Stimulated activated naive B cell treated with anti-CD40 and anti-IgM and Interleukin-4, amounts not matched to agents 10 μg/mL and 1 μg/mL and 100 μg/mL, for 72 hours (primary cell): ENCODE results near the gene ZNF106.

Source experiments
- ATAC-seq, 2 donors: fragments of 150-1000 bp; cut with Tn5 transposase; replicated peaks; 2 replicates each; pipeline ENCODE4 v1.10.0; 2021; ENCODE audit warnings: moderate library complexity in 1 of 2
- DNase-seq: peaks from one replicate; pipeline ENCODE4 v3.0.0; 2021
- H3K27ac Mint-ChIP-seq: one replicate; pipeline ENCODE4 v1.8.0; 2022; ENCODE audit warnings: mild to moderate bottlenecking, mixed read lengths
- H3K27me3 Mint-ChIP-seq, 2 donors: one replicate each; pipeline ENCODE4 v1.8.0; 2022; ENCODE audit warnings: mixed read lengths in 2 of 2
- H3K36me3 Mint-ChIP-seq, 2 donors: one replicate each; pipeline ENCODE4 v1.8.0; 2022; ENCODE audit warnings: mixed read lengths in 2 of 2, mild to moderate bottlenecking in 1 of 2
- H3K4me1 Mint-ChIP-seq, 2 donors: one replicate each; pipeline ENCODE4 v1.8.0; 2022; ENCODE audit warnings: mixed read lengths in 2 of 2, mild to moderate bottlenecking in 1 of 2
- H3K4me3 Mint-ChIP-seq, 2 donors: one replicate each; pipeline ENCODE4 v1.8.0; 2022; ENCODE audit warnings: mild to moderate bottlenecking in 2 of 2, mixed read lengths in 2 of 2, moderate library complexity in 1 of 2
- H3K9me3 Mint-ChIP-seq, 2 donors: one replicate each; pipeline ENCODE4 v1.8.0; 2022; ENCODE audit warnings: mixed read lengths in 2 of 2, mild to moderate bottlenecking in 1 of 2

ZNF106 gene

DNA sequence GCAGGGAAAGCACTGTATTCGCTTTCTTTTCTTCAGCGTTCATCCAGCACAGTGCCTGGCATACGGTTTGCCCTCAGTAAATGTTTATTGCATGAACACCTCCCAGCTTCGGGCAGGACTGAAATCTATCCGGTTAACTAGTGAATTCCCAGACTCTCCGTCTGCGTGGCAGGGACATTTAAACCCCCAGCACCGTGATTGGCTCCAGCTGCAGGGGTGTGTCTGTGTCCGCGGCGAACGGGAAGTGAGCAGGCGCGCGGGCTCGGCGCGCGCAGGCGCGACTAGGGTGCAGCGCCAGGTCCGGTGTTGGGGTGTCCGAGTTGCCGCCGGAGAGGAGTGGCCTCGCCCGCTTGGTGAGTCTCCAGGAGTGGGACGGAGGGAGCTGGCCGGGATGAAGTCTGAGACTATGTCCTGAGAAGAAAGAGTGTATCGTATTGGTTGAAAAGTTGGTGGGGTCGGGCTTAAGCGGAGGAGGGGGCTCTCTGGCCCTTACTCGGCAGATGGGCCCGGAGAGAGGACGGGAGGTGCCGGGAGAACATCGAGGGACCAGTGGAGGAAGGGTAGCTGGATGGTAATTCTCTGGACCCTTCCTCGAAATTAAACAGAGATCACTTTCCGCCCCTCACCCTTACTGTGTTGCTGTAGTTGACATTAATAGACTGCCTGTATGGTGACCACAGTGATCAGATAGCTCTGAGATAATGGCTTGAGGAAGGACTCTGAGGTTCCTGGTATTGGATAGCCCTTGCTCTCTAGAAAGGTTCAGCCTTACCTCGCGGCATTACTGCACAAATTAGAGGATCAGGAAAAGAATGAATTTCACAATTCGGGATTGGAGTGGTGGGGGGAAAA, 4.6 kb upstream of the ZNF106 start, which contains the start of gene SNAP23:
TSS of gene SNAP23 (plus strand) at position 274 of the 852 bp plus-strand sequence. CDS start 16,213 bp downstream, outside the sequence.
- Mint-ChIP-seq H3K27ac (peak within 1 kb of the TSS; percentile 95), H3K4me1 (peaks cover 43 to 76% of the 10 kb centered on the region in 2 donors), H3K9me3 (no peaks in the 10 kb centered on the region), H3K27me3 (no peaks in the 10 kb centered on the region), H3K4me3 (peak within 1 kb of the TSS; percentile 93 to 96), H3K36me3 (peaks cover 17 to 22% of the 10 kb centered on the region in 2 donors)
- DNase-seq (peak; percentile 80), ATAC-seq (peak; percentile 95)

DNA sequence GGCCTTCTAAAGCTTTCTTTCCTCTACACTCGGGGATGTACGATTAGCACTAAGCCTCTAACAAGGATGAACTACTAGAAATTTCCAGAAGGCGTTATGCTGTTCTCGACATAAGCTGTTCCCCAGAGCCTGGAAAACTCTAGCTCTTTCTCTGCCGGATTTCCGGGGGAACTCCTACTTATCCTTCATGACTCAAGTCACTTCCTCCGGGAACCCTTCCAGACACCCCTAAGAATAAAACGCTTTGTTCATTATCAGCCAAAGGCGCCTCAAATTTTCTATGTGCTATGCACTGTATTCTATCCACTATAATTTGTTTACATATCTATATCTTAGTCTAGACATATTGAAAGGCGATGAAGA, 4.0 kb upstream of the ZNF106 start:
- H3K4me1 Mint-ChIP-seq = peaks cover 37 to 70% of the 10 kb centered on the region in 2 donors
- DNase-seq (no peak), ATAC-seq (peak; percentile 17 to 21)
- H3K27ac Mint-ChIP-seq = peak overlapping the region; percentile 95
- no peaks in the 10 kb centered on the region for H3K9me3 Mint-ChIP-seq
- peaks cover 17 to 19% of the 10 kb centered on the region in 2 donors for H3K36me3 Mint-ChIP-seq
- H3K4me3 Mint-ChIP-seq = peak overlapping the region; percentile 93 to 96
- H3K27me3 Mint-ChIP-seq = no peaks in the 10 kb centered on the region

DNA sequence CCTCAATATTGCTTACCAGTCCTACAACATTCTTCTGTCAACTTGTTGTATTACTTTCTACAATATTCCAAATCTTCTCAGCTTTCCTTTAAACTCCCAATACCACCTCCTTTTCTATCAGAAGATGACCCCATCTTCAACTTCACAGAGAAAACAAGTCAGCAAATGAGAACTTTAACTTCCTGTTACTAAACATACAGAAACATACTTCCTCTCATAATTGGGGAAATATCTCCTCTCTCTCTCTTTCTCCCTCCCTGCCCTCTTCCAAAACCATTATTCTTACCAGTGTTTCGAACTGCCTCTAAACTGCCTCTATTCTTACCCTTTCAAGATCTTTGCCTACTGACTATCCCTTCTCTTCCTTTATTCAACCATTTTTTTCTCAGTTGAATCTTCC, 2.7 kb upstream of the ZNF106 start:
- no peaks in the 10 kb centered on the region for H3K9me3 Mint-ChIP-seq
- H3K27me3 Mint-ChIP-seq = no peaks in the 10 kb centered on the region
- DNase-seq (no peak), ATAC-seq (no peak)
- peaks cover 13 to 15% of the 10 kb centered on the region in 2 donors for H3K36me3 Mint-ChIP-seq
- peaks cover 33 to 58% of the 10 kb centered on the region in 2 donors for H3K4me1 Mint-ChIP-seq
- peak overlapping the region; percentile 27 to 33 for H3K4me3 Mint-ChIP-seq
- H3K27ac Mint-ChIP-seq = peak overlapping the region; percentile 75

GRCh38 chr15:42491539-42492225, 741 bp upstream of the ZNF106 start:
- H3K36me3 Mint-ChIP-seq = peaks cover 7 to 13% of the 10 kb centered on the region in 2 donors
- ATAC-seq (no peak), DNase-seq (no peak)
- H3K4me3 Mint-ChIP-seq = peak overlapping the region; percentile 96 to 99
- peak overlapping the region; percentile 97 for H3K27ac Mint-ChIP-seq
- no peaks in the 10 kb centered on the region for H3K9me3 Mint-ChIP-seq
- H3K4me1 Mint-ChIP-seq = peaks cover 24 to 52% of the 10 kb centered on the region in 2 donors
- no peaks in the 10 kb centered on the region for H3K27me3 Mint-ChIP-seq

DNA sequence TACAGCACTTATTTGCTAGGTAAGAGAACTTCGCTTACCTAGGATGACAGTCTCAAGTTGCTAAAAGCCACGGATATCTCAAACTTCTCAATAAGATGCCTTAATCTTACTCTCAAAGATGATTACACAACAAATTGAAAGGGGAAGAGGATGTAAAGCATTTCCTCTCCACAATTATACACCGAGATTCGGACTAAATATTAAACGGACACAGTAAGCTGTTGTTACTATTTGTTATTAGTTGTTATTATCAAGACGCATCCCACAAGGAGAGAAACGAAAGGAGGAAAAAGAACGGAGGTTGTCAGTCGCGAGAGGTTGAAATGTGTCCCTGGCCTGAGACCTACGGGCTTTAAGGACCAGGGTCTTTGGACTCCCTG, 660 bp downstream of the ZNF106 start:
- Mint-ChIP-seq H3K4me1 (peaks cover 18 to 39% of the 10 kb centered on the region in 2 donors), H3K4me3 (peak overlapping the region; percentile 96 to 99), H3K27me3 (no peaks in the 10 kb centered on the region), H3K27ac (peak overlapping the region; percentile 97), H3K9me3 (no peaks in the 10 kb centered on the region), H3K36me3 (peaks cover 5 to 12% of the 10 kb centered on the region in 2 donors)
- DNase-seq (no peak), ATAC-seq (peak in 1 of 2 donors; percentile 4)

DNA sequence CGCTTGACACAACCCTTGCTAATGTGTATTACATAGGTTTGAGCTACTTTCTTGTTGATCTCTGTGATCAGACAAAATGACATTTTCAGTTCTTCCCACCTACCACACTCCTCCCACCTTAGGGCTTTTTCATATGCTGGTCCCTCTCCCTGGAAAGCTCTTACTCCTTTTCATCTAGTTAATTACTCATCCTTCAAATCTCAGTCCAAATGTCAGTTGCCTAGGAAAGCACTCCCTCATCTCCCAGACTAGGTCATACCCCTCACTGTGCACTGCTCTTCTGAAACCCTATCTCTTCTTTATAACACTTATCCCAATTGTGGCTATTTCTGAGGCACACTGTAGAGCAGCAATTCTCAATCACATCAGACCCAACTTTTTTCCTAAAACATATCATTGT, 7.3 kb downstream of the ZNF106 start:
- no peak for ATAC-seq
- no peaks in the 10 kb centered on the region for H3K27me3 Mint-ChIP-seq
- H3K9me3 Mint-ChIP-seq = no peaks in the 10 kb centered on the region
- H3K4me1 Mint-ChIP-seq = peaks cover 12 to 22% of the 10 kb centered on the region in 2 donors
- H3K4me3 Mint-ChIP-seq = no peak overlapping the region
- no peak for DNase-seq
- H3K27ac Mint-ChIP-seq = no peak overlapping the region
- peaks cover 19 to 25% of the 10 kb centered on the region in 2 donors for H3K36me3 Mint-ChIP-seq

DNA sequence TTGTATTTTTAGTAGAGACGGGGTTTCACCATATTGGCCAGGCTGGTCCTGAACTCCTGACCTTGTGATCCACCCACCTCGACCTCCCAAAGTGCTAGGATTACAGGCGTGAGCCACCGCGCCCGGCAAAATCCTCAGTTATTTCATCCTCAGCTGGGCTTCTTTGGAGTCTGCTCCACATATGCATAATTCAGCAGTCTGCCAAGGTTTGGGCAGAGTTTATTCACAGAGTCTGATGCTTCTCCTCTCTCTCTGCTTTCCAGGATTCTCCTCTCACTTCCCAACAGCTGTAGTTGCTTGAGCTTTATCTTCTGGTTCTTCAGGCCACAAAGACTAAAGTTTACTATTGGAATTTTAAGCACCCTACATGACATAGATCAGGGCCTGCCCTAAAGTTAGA, 8.2 kb downstream of the ZNF106 start:
- Mint-ChIP-seq H3K27ac (no peak overlapping the region), H3K9me3 (no peaks in the 10 kb centered on the region), H3K36me3 (peaks cover 20 to 25% of the 10 kb centered on the region in 2 donors), H3K4me3 (no peak overlapping the region), H3K4me1 (peaks cover 13 to 16% of the 10 kb centered on the region in 2 donors), H3K27me3 (no peaks in the 10 kb centered on the region)
- no peak for ATAC-seq
- no peak for DNase-seq

GRCh38 chr15:42474827-42475226, 16.1 kb downstream of the ZNF106 start:
- no peaks in the 10 kb centered on the region for H3K9me3 Mint-ChIP-seq
- H3K4me1 Mint-ChIP-seq = peaks cover 19 to 40% of the 10 kb centered on the region in 2 donors
- ATAC-seq (no peak), DNase-seq (no peak)
- peaks cover 13 to 14% of the 10 kb centered on the region in 2 donors for H3K36me3 Mint-ChIP-seq
- H3K4me3 Mint-ChIP-seq = no peak overlapping the region
- H3K27me3 Mint-ChIP-seq = no peaks in the 10 kb centered on the region
- peak overlapping the region; percentile 25 for H3K27ac Mint-ChIP-seq

DNA sequence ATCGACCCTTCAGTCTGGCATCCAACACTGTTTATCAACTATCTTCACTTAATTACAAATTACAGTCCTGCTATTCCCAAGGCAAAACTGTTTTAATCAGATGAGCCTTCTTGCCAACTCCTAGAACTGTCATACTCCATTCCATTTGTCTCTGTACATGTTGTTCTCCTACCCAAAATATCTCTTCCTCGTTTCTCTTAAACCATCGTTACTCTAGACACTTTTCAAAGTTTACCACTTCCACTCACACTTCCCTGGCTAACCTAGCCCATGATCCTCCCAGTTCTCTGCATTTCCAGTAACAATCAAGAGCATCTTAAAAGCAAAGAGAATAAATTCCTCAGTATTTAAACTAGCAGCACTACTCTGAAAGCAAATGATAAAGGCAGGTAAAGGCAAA, 19.9 kb downstream of the ZNF106 start:
- Mint-ChIP-seq H3K27me3 (no peaks in the 10 kb centered on the region), H3K4me3 (no peak overlapping the region), H3K4me1 (peaks cover 15 to 34% of the 10 kb centered on the region in 2 donors), H3K9me3 (no peaks in the 10 kb centered on the region), H3K27ac (no peak overlapping the region), H3K36me3 (peaks cover 16 to 20% of the 10 kb centered on the region in 2 donors)
- DNase-seq (no peak), ATAC-seq (no peak)

DNA sequence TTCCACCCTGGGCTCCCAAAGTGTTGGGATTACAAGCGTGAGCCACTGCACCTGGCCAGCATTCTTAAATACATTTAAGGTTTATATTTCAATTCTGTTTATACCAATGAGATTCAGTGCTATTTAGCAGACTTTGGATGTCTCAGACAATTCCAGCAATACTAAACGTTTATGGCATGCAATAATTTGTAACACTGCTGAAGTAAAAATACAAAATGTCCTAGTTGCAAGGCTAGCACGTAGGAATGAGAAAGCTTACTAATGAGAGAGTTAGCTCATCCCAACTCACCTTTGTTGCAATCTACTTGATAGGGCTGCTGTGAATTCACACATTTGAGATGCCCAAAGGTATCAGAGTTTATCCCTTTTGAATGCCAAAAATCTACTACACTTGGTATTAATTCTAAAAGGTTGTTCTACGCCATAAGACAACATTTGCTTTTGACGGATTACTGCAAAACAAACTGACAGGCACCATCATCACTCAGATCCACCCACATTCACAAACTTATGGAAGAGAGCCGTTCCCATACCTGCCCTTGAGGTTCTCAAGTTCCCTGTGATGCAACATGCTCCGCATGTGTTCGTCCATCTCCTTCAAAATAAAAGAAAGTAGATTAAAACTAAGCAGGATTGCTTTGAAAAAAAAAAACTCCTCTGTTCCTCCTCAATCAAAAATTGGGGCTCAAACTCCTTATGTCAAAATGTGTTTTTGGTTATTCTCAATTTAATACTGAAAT, 25.3 kb downstream of the ZNF106 start:
- ATAC-seq (no peak), DNase-seq (no peak)
- Mint-ChIP-seq H3K27me3 (no peaks in the 10 kb centered on the region), H3K4me3 (no peak overlapping the region), H3K9me3 (no peaks in the 10 kb centered on the region), H3K36me3 (peaks cover 29 to 35% of the 10 kb centered on the region in 2 donors), H3K27ac (no peak overlapping the region), H3K4me1 (peaks cover 0 to 11% of the 10 kb centered on the region in 2 donors)

DNA sequence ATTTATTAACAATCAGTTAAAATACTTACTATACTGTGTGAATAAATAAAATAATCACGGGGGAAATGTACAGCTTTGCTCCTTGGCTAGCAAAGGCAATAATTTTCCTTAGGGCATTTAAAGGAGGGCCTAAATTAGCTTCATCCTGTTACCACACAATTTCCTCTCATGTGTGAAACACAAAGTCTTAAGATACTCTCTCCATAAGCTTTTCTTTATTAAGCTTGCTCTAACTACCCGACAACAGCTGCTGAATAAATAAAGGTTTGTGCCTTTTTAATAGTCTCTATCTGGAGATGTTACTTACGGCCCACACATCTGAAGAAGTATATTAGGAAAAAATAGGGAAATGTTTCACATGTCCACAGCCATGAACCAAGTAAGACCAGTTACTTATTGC, 29.7 kb downstream of the ZNF106 start:
- Mint-ChIP-seq H3K36me3 (peaks cover 24 to 41% of the 10 kb centered on the region in 2 donors), H3K4me3 (no peak overlapping the region), H3K4me1 (peaks cover 14 to 29% of the 10 kb centered on the region in 2 donors), H3K27me3 (no peaks in the 10 kb centered on the region), H3K27ac (no peak overlapping the region), H3K9me3 (no peaks in the 10 kb centered on the region)
- ATAC-seq (no peak), DNase-seq (no peak)

DNA sequence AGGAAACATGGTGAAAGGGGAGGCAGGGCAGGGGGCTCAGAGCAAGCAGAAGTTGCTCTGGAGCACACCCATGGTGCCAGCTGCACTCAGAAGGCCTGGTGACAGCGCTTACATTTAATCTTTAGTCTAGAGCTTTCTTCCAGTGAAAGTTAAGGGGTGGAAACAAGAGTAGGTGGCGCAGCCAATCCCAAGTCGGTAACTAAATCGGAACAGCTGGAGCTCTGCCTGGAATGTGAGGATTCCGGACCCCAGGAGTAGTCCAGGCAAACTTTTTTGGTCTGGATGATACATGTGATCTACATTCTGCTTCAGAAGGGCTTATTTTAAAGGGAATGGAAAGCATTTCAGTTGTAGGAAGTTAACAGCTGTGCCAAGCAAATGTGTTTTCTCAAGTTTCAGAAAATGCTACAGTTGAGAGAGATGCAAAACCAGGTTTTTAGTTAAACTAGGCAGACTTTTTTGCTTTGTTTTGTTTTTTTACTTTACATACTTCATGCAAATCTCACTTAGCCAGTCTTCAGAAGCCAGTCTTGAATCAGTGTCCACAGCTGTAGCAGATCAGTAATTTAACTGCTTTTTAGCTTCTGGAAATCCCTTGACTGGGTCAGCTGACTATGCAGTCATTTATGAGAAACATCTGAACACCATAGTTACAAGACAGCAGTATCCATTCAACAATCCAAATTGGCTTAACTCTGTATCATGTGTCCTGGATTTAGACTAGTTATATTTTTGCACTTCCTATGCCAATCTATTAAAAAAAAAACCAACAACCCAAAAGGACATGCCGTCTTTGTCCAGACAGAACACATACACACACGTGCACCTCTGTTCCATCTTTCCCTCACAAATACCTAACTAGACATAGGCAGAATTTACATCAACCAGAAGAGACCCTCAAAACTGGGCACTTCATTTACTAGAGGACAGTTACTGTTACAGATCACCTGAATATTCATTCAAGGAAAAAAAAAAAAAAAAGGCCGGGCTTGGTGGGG, 33.2 kb downstream of the ZNF106 start:
- Mint-ChIP-seq H3K27me3 (no peaks in the 10 kb centered on the region), H3K36me3 (peaks cover 7 to 17% of the 10 kb centered on the region in 2 donors), H3K4me1 (peaks cover 14 to 23% of the 10 kb centered on the region in 2 donors), H3K4me3 (peak overlapping the region in 1 of 2 donors; percentile 25), H3K9me3 (no peaks in the 10 kb centered on the region), H3K27ac (peak overlapping the region; percentile 74)
- ATAC-seq = peak; percentile 95
- DNase-seq = no peak

DNA sequence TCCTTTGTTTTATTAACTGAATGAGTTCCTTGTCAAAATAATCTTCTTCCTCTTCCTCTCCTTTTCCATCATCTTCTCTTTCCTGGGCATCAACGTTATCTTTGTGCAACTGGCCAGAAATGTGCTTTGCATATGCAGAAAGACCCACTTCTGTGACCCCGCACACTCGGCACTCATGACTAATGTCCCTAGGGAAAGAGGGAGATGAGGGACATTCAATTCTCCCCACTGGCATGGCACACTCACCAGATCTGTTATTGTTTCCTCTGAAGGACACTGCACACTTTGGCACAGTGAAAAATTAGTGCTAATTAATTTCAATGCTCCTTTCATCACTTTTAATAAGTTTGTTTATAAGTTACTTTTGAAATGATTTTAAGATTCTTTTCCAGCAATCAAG, 34.0 kb downstream of the ZNF106 start:
- Mint-ChIP-seq H3K4me1 (peaks cover 14 to 23% of the 10 kb centered on the region in 2 donors), H3K9me3 (no peaks in the 10 kb centered on the region), H3K4me3 (no peak overlapping the region), H3K27ac (peak overlapping the region; percentile 32), H3K27me3 (no peaks in the 10 kb centered on the region), H3K36me3 (peaks cover 7 to 15% of the 10 kb centered on the region in 2 donors)
- DNase-seq = no peak
- ATAC-seq = peak in 1 of 2 donors; percentile 34
